H9 (cell line): ENCODE data around the gene GTF3C5. TPM values are rescaled to one million over a fixed set of nuclear protein-coding genes. Genes with fewer than 3 reads are reported as not detected.

ENCODE experiments used
- DNase-seq: peaks from one replicate; pipeline ENCODE4 v3.0.0-alpha.2; 2017
- H2AFZ ChIP-seq: one replicate; pipeline ENCODE4 v1.6.1; 2013; ENCODE audit warnings: mild to moderate bottlenecking, low read length, control low read depth, moderate library complexity
- H2AK5ac ChIP-seq: 2 replicates; pipeline ENCODE4 v1.6.1; 2013; ENCODE audit warnings: low read length, control low read depth, mixed read lengths; ENCODE audit not compliant: insufficient read length
- H2BK120ac ChIP-seq: one replicate; pipeline ENCODE4 v1.6.1; 2013; ENCODE audit warnings: low read depth, mild to moderate bottlenecking, low read length, control low read depth, inconsistent platforms; ENCODE audit not compliant: poor library complexity, severe bottlenecking
- H2BK12ac ChIP-seq: 2 replicates; pipeline ENCODE4 v1.6.1; 2013; ENCODE audit warnings: low read length, control low read depth, mixed read lengths, low read depth; ENCODE audit not compliant: insufficient read length
- H2BK15ac ChIP-seq: 2 replicates; pipeline ENCODE4 v1.6.1; 2013; ENCODE audit warnings: low read depth, low read length, control low read depth
- H2BK20ac ChIP-seq: one replicate; pipeline ENCODE4 v1.6.1; 2013; ENCODE audit warnings: low read depth, mild to moderate bottlenecking, low read length, control low read depth, inconsistent platforms; ENCODE audit not compliant: poor library complexity, severe bottlenecking
- H2BK5ac ChIP-seq: 2 replicates; pipeline ENCODE4 v1.6.1; 2013; ENCODE audit warnings: low read length, control low read depth, mixed read lengths; ENCODE audit not compliant: insufficient read length
- H3K14ac ChIP-seq: 2 replicates; pipeline ENCODE4 v1.6.1; 2013; ENCODE audit warnings: low read length, control low read depth; ENCODE audit not compliant: insufficient read depth
- H3K18ac ChIP-seq: 2 replicates; pipeline ENCODE4 v1.6.1; 2013; ENCODE audit warnings: low read depth, mild to moderate bottlenecking, mixed read lengths, low read length, control low read depth; ENCODE audit not compliant: insufficient read length
- H3K23ac ChIP-seq: 2 replicates; pipeline ENCODE4 v1.6.1; 2013; ENCODE audit warnings: low read length, control low read depth, mixed read lengths, low read depth; ENCODE audit not compliant: insufficient read length
- H3K23me2 ChIP-seq: 2 replicates; pipeline ENCODE4 v1.6.1; 2013; ENCODE audit warnings: low read depth, mild to moderate bottlenecking, mixed read lengths, low read length, control low read depth; ENCODE audit not compliant: insufficient read length, poor library complexity, severe bottlenecking
- H3K27ac ChIP-seq: 2 replicates; pipeline ENCODE4 v1.5.1; 2013; ENCODE audit warnings: low read length, control low read depth, mixed read lengths, low read depth; ENCODE audit not compliant: insufficient read length
- H3K27me3 ChIP-seq: 2 replicates; pipeline ENCODE4 v1.6.1; 2013; ENCODE audit warnings: low read length, control low read depth, inconsistent platforms; ENCODE audit not compliant: insufficient read depth
- H3K4ac ChIP-seq: 2 replicates; pipeline ENCODE4 v1.6.1; 2013; ENCODE audit warnings: low read depth, mild to moderate bottlenecking, control low read depth, inconsistent platforms, low read length, moderate library complexity
- H3K4me1 ChIP-seq: 2 replicates; pipeline ENCODE4 v1.6.1; 2013; ENCODE audit warnings: low read length, control low read depth, inconsistent platforms; ENCODE audit not compliant: insufficient read depth
- H3K4me2 ChIP-seq: 2 replicates; pipeline ENCODE4 v1.6.1; 2013; ENCODE audit warnings: low read length, control low read depth, mixed read lengths; ENCODE audit not compliant: insufficient read length, insufficient read depth
- H3K56ac ChIP-seq: 2 replicates; pipeline ENCODE4 v1.6.1; 2013; ENCODE audit warnings: low read depth, mild to moderate bottlenecking, mixed read lengths, low read length, control low read depth; ENCODE audit not compliant: insufficient read length
- H3K79me1 ChIP-seq: 2 replicates; pipeline ENCODE4 v1.6.1; 2013; ENCODE audit warnings: low read depth, mild to moderate bottlenecking, moderate library complexity, low read length, control low read depth, inconsistent platforms; ENCODE audit not compliant: insufficient read depth, poor library complexity, severe bottlenecking
- H3K79me2 ChIP-seq: 2 replicates; pipeline ENCODE4 v1.6.1; 2013; ENCODE audit warnings: low read length, control low read depth, inconsistent platforms; ENCODE audit not compliant: insufficient read depth
- H3K9ac ChIP-seq: 2 replicates; pipeline ENCODE4 v1.6.1; 2013; ENCODE audit warnings: low read length, control low read depth, mixed read lengths; ENCODE audit not compliant: insufficient read length; ENCODE audit errors: extremely low read depth
- H3K9me3 ChIP-seq: one replicate; pipeline ENCODE4 v1.6.1; 2013; ENCODE audit warnings: low read depth, low read length, inconsistent platforms; ENCODE audit not compliant: control insufficient read depth
- H3T11ph ChIP-seq: one replicate; pipeline ENCODE4 v1.6.1; 2013; ENCODE audit warnings: mild to moderate bottlenecking, low read length, control low read depth, inconsistent platforms
- H4K20me1 ChIP-seq: one replicate; pipeline ENCODE4 v1.6.1; 2013; ENCODE audit not compliant: control insufficient read depth, insufficient read length, insufficient read depth
- H4K5ac ChIP-seq: 2 replicates; pipeline ENCODE4 v1.6.1; 2013; ENCODE audit warnings: low read depth, mild to moderate bottlenecking, mixed read lengths, low read length, control low read depth; ENCODE audit not compliant: insufficient read length
- H4K8ac ChIP-seq: replicated peaks from 2 replicates; pipeline ENCODE4 v1.6.1; 2013; ENCODE audit warnings: low read length, control low read depth, mixed read lengths, low read depth; ENCODE audit not compliant: insufficient read length
- H4K91ac ChIP-seq: 2 replicates; pipeline ENCODE4 v1.6.1; 2013; ENCODE audit warnings: low read depth, mild to moderate bottlenecking, moderate library complexity, mixed read lengths, low read length, control low read depth; ENCODE audit not compliant: insufficient read length
- H3K27ac Mint-ChIP-seq, 3 experiments: 2 replicates in 2 of 3; 3 replicates in 1 of 3; pipeline ENCODE4 v1.8.0; 2020 to 2021; ENCODE audit warnings: mixed read lengths in 3 of 3, mild to moderate bottlenecking in 1 of 3, moderate library complexity in 1 of 3
- H3K27me3 Mint-ChIP-seq: 2 replicates; pipeline ENCODE4 v1.8.0; 2021; ENCODE audit warnings: low read depth, mild to moderate bottlenecking, moderate library complexity, mixed read lengths
- H3K36me3 Mint-ChIP-seq, 3 experiments: 2 replicates in 2 of 3; 3 replicates in 1 of 3; pipeline ENCODE4 v1.8.0; 2020 to 2021; ENCODE audit warnings: low read depth in 3 of 3, mixed read lengths in 3 of 3; ENCODE audit not compliant: insufficient read depth in 1 of 3
- H3K4me1 Mint-ChIP-seq, 2 experiments: 2 replicates each; pipeline ENCODE4 v1.8.0; 2020; ENCODE audit warnings: mixed read lengths in 2 of 2
- H3K4me3 Mint-ChIP-seq, 2 experiments: 2 replicates in 1 of 2; 3 replicates in 1 of 2; pipeline ENCODE4 v1.8.0; 2020 to 2021; ENCODE audit warnings: mild to moderate bottlenecking in 2 of 2, mixed read lengths in 2 of 2, moderate library complexity in 1 of 2
- H3K9me3 Mint-ChIP-seq, 2 experiments: 2 replicates in 1 of 2; 3 replicates in 1 of 2; pipeline ENCODE4 v1.8.0; 2020; ENCODE audit warnings: mild to moderate bottlenecking in 2 of 2, mixed read lengths in 2 of 2, moderate library complexity in 1 of 2
- CTCF ChIP-seq: fragments of 200-600 bp; sonication (generic); conservative IDR thresholded peaks from 3 replicates; pipeline ENCODE4 v1.8.0; 2021; ENCODE audit warnings: antibody characterized with exemption, mild to moderate bottlenecking
- WGBS: extraction: QIAGEN DNeasy Blood & Tissue Kit; methylation state at CpG from one replicate; pipeline ENCODE4 v1.1.7; 2013; ENCODE audit warnings: missing lambda C conversion rate, low lambda C conversion rate, mixed read lengths; ENCODE audit not compliant: insufficient read length; ENCODE audit errors: extremely low coverage; 5-methylcytosine and 5-hydroxymethylcytosine counted together
- total RNA-seq: library from RNA; stranded (reverse); gene quantifications from 2 replicates; pipeline ENCODE4 v1.2.1, GENCODE V29; 2021

Gene GTF3C5
- total RNA-seq, 1 experiment from 2014 or later = 88.9 TPM

DNA sequence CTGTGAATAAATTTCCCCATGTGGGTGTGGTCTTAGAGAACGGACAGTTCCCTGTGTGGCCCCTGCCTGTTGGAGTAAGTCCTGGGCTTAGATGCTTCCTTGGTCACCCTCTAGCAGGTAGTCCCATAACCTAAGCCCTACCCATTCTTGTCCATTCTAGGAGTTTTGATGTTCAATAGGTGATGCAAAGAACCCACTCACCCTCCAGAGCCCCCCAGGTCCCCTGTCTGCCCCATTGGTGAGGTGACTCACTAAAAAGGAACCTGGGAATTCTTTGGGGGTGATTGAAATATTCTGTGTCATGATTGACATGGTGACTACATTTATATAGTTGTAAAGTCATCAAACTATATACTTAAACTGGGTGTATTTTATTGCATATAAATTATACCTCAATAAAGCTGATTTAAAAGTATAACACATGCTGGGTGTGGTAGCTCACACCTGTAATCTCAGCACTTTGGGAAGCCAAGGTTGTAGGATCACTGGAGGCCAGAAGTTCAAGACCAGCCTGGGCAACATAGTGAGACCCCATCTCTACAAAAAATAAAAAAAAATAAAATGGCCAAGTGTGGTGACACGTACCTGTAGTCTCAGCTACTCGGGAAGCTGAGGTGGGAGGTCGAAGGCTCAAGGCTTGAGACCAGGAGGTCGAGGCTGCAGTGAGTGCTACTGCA, 20.8 kb upstream of the GTF3C5 start:
- Histone ChIP-seq H3K56ac (no peak overlapping the region), H3K4me2 (no peak overlapping the region), H3K9me3 (no peaks in the 10 kb centered on the region), H4K20me1 (no peaks in the 10 kb centered on the region), H2AFZ (no peak overlapping the region), H3K23ac (no peak overlapping the region), H2AK5ac (no peak overlapping the region), H3K18ac (no peak overlapping the region), H4K8ac (no peak overlapping the region), H2BK20ac (no peak overlapping the region), H2BK15ac (no peak overlapping the region), H3K27ac (no peak overlapping the region), H3K23me2 (no peaks in the 10 kb centered on the region), H2BK12ac (no peak overlapping the region), H3K4me1 (no peaks in the 10 kb centered on the region), H3K9ac (no peak overlapping the region), H3K4ac (no peak overlapping the region), H4K5ac (no peak overlapping the region), H3K27me3 (peaks cover 6% of the 10 kb centered on the region; the same call in 1 of the 2 replicates), H3K79me1 (no peaks in the 10 kb centered on the region), H2BK5ac (no peak overlapping the region), H4K91ac (no peak overlapping the region), H3T11ph (no peak overlapping the region), H2BK120ac (no peak overlapping the region), H3K14ac (no peak overlapping the region), H3K79me2 (no peaks in the 10 kb centered on the region)
- Mint-ChIP-seq H3K4me1 (peaks cover 3 to 7% of the 10 kb centered on the region in 2 experiments; a peak in 3 of 4 replicates), H3K27ac (no peak overlapping the region), H3K36me3 (no peaks in the 10 kb centered on the region), H3K9me3 (peaks cover 4 to 7% of the 10 kb centered on the region in 2 experiments; a peak in 3 of 5 replicates), H3K27me3 (peaks cover 90% of the 10 kb centered on the region), H3K4me3 (no peak overlapping the region)
- no CpG with 5 or more reads among the region's 5 CpGs for WGBS
- TF ChIP-seq CTCF = no peak
- DNase-seq = no peak
